ENCODE measurements around the gene BRCC3.
"Not testable (repeated sequence)": the region's sequence is repeated elsewhere in the genome, so short reads cannot be mapped to it uniquely, and the experiment has no call there.

BRCC3 gene

DNA sequence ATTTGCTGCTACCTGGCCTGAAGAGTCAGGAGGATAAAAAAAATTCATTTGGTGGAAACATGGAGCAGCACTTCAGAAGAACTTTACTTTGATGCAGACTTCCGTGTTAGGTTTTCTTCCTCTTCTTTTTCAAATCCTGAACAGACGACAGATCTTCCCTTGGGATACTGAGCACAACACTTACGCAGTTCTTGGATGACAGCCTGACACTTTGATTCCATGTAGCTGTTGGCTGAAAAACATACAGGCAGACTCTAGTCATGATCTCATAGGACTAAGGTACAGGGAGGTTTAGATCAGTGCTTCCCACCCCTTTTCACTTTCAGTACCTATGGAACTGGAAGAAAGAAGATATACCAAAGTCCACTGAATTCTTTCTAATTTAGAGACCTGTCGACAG is 9.5 kb upstream of the BRCC3 start:
- DNase-seq, result no peak

DNA sequence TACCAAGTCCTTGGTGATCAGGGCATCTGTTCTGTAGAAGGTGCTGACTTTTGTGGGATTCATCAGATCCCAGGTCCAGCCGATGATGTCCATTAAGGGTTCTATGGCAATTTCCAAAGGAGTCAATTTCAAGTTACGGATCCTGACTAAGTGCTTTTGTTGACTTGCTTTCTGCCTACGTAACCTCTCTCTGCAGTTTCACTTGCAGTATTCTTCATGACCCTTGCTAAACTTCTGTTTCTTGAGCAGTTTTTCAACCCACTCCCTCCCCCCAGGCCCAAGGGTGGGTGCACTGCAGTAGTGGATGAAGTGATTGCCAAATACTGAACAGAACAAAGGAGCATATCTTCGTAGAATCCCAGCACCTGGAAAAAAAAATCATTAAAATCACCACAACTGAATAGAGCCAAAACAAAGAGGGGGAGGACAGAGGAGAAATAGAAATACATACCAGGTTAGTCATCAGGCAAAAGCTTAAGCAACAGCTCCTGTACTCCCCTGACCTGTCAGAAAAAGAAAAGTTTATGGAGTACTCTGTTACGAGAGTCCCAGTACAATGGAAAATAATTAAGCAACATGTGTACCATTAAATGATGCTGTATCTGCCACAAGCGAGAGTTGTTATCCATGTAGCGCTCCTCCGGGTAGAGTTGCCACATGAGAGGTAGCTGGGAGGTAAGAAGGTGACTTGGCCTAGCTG is 6.1 kb upstream of the BRCC3 start:
- no peak for DNase-seq

DNA sequence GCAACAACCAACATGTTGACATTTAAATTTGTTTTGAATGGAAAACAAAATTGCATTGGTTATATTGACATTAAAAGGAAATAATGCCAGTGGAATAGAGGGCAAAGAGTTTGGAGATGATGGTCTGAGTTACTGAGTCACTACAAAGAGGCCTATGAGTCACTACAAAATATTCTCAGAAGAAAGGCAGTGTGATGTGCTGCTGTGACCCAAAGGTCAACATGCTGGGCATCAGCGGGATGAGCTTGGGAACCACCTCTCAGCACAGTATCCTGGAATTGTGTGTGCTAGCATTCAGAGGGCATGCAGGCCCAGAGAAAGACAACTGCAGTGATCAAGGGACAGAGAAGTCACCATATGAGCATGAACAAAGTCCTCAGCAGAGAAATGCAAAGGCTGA is 3.1 kb upstream of the BRCC3 start:
- no peak for DNase-seq

DNA sequence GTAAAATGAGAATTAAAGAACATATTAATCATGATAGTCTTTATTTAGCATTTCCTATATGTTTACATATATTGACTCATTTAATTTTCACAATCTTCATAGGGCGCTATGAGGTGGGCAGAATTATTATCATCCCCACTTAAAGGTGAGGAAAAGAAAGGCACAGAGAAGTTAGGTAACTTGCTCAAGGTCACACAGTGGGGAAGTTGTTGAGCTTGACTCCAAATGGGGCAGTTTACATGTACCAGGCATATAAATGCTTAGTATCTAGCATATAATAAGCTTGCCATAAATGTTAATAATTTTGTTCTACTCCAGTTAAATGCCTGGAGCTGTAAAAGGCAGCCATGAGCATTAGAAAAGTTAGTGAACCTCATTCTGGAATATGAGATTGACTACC is 1.9 kb upstream of the BRCC3 start:
- DNase-seq, result no peak

DNA sequence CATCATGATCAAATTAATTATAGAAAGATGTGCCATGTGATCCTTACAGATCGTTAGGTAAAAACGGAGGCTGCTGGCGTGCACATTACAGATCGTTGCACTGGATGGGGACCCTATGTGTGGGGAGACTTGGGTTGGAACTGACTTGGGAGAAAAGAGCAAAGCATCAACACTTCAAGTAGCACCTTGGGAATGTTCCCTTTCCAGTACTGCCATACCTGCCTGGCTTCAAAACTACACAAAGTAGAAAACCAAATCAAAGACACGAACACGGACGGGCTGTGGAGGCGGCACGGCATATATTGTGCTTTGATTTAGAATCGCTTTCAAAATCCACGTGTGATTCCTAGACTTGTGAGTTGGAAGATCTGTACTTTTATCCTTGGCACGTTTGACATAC is 1.3 kb upstream of the BRCC3 start:
- no peak for DNase-seq

DNA sequence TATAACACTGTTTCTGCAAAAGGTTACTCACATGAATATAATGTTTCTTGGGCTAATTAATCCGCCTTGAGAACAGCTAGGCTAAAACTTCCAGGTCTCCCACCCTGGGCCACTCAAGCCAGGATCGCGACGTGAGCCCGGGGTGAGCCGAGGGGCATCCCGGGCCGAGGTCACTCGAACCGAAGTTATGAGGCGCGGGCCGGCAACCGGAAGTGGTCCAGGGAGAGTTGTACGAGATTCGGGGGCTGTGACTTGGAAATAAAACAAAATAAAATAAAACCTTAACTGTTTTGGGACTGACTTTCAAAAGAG is 689 bp upstream of the BRCC3 start:
- no peak for DNase-seq

DNA sequence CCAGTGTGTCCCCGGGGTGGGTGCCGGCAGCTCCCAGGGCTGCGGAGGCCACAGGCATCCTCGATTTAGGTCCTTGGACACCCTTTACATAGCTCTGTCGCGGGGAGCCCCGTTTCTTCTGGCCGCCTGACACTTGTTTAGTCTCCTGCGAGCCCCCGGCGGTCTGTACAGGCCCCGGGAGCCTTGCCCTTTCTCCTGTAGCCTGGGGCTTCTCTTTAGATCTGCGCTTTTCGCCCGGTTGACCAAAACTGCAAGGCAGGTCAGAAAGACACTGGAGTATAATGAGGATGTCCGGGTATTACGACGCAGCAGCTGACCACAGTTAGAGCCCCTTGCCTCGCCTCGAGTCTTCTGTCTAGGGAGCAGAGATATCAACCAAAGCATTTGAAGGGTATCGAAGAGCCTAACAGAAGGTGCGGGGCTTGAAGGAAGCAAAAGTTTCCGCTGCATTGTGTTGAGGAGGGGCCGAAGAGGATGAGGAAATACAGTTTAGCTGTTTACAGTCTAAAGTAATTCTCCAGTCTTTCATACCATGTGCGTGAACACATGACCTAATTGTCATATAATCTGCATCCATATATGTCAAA is 479 bp downstream of the BRCC3 start:
- no peak for DNase-seq

DNA sequence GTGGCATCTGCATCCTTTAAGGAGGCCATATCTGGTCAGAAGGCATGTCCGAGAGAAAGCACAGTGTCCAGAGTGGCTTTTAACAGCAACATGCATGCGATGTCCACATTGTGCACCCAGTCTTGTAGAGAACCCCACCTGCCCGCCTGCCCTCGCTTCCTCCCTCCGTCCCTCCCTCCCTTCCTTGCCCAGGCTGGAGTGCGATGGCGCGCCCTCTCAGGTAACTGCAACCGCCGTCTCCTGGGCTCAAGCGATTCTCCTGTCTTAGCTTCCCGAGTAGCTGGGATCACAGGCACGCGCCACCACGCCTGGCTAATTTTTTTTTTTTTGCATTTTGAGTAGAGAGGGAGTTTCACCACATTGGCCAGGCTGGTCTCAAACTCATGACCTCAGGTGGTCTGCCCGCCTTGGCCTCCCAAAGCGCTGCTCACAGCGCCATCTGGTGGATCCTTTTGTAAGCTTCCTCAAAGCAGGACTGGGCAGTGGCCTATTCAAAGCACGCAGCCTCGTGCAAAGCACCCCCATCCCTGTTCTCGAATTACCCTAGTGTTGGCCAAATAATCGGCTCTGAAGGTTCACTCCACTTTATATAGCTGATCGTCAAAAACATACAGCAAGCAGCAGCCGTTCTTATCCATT is 15.0 kb downstream of the BRCC3 start:
- DNase-seq, result no peak

DNA sequence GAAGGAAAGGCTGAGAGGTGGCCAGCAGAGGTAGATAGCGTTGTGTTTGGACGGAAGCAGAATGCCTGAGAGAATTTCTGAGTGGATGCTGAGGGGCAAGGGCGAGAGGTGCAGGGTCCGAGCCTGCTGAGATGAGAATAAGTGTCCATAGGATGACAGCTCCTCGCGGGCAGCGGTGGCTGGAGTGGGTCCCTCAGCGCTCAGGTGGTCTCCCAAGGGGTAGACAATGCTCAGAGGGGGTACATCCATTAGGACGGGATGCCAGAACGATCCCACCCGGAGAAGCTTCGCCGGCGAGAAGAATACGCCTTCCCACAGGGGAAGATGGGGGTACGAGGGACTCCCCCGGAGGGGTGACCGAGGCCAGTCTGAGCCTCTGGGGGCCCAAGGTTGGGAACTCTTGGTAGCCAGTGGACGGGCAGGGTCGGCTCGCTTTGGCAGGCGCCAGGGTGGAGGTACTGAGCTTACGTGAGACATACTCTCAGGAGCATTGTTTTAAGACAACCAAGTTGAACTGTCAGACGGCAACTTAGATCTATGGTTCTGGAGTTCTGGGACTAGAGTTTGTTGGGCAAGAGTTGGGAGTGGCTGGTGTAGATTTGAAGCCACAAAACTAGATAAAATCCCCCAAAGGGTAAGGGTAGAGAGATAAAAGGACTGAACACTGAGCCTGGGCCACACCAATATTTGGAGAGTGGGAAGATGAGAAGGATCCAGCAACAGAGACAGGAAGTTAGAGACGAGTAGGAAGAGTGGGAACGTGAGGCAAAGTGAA is 15.8 kb downstream of the BRCC3 start:
- DNase-seq, result no peak

DNA sequence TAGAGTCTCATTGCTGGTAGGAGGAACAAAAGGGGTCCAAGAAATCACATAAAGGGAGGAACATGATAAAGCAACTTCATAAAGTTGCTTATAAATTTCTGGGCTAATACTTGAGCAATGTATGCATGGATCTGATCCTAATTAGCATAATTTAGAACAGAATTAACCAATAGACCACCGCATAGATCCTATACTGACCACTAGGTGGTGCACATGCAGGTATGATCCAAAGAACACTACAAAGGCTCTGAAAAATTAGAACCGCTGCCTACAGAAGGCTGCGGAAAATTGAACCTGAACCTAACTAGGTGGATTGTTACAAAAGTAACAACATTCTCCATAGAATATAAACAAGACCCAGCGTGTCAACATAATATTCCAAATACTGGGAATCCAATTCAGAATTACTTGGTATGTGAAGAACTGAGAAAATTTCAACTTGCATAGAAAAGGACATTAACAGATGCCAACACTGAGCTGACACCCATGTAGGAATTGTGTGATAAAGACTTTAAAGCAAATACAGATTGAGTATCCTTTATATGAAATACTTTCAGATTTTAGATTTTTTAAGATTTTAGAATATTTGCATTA is 23.3 kb downstream of the BRCC3 start:
- DNase-seq, result peak; percentile 1

DNA sequence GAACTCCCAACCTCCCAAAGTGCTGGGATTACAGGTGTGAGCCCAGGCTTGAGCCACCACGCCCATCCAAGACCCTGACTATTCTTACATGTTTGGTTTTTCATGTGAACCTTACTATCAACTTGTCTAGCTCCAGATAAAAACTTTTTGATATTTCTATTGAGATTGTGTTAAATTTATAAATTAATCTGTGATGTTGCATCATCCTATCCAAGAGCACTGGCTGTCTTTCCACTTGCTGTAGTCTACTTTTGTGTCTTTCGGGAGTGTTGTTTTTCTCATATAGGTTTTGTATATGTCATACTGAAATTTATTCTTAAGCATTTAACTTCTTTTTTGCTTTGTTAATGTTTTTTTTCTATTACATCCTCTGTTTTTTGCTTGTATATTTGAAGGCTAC is 34.6 kb downstream of the BRCC3 start:
- DNase-seq, result no peak

DNA sequence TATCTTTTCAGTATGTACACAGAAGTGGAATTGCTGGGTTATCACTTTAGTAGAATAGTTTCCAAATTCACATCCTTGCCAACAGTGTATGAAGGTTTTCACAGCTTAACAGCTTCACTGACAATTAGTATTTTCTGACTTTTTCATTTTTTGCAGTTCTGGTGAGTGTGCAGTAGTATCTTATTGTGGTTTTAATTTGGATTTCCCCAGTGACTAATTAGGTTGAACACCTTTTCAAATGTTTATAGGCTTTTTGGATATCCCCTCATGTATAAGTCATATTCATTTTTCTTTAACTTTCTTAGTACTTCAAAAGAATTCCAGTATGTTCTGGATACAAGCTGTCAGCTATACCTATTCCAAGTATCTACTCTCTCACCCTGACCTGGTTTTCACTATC is 37.1 kb downstream of the BRCC3 start:
- DNase-seq, result no peak

DNA sequence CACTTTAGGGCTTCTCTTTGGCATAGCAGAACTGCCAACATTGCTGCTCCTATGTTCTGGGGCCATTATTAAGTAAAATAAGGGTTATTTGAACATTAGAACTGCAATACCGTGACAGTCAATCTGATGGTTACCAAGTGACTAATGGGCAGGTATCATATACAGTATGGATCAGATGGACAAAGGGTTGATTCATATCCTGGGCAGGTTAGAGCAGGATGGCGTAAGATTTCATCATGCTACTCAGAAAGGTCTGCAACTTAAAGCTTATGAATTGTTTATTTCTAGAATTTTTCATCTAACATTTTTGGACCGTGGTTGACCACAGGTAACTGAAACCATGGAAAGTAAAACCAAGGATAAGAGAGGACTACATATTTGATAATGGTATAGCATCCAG is 40.9 kb downstream of the BRCC3 start:
- DNase-seq, result no peak

DNA sequence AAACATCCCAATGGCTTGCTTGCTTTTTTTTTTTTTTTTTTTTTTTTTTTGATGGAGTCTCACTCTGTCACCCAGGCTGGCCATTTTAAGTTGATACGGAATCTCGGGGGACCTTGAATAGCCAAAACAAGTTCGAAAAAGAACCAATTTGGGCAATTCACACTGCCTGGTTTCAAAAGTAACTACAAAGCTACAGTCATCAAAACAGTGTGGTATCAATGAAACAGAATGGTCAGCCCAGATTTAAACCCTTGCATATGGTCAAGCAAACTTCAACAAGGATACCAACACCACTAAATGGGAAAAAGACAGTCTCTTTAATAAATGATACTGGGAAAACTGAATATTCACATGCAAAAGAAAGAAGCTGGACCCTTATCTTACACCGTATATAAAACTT is 41.8 kb downstream of the BRCC3 start:
- DNase-seq, result no peak

DNA sequence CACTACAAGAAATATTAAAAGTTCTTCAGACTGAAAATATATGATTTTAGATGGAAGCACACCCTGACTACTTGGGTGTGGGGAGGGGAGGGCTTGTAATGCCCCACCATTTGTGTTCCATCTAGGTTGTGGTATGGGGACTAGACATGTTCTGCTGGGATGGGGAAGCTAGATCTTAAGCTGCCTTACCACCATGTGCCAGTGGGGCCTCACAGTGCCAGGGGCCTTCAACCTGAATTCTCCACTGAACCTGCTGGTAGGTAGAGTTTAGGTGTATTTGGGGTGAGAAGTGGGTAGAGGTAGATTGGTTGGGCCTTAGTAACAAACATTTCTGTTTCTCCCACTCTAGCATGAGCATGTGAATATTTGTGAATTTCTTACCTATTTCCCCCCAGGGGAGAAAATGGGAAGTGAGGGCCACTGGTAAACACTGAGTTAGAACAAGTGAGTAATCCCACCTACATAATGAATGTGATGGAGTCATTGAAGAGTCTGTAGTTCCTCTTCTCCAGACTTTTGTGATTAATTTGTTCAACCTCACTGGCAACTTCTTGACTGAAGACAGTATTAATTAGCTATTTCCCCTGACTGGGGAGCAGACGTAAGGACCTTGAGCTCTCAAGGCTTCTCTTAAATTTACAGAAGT is 44.0 kb downstream of the BRCC3 start:
- no peak for DNase-seq

DNA sequence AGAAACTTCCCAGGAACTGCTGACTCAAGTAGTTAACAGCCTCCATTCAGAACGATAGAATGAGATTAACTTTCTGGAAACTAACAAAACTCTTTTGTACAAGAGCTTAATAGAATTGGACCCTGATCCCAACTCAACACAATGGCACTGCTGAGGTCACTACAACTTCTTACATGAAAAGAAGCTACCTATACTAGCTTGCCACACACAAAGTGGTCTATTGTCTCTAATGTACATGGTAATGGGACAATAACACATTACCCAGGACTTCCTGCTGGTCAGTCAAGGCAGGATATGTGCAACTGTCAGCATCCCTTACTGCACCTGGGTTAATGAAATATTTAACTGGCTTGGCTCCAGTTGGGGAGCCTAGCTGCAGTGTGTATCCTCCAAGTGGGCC is 56.2 kb downstream of the BRCC3 start:
- no peak for DNase-seq

DNA sequence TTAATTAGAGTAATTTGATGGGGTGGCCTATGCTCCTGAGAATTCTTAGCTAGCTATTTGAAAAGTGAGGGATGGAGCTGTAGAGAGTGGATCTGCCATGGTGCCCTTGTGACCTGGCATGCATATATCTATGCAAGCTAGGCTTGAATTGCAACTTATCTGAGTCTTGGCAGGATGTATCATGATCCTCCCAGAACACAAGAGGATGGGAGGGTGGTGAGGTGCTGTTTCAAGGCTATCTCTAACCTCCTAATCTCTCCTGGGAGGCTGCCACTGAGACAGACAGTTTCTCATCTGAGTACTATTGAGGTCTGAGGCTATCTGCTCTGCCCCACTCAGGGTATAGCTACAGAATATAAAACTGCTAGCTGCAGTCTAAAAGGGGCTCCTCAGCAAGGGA is 56.6 kb downstream of the BRCC3 start:
- no peak for DNase-seq

DNA sequence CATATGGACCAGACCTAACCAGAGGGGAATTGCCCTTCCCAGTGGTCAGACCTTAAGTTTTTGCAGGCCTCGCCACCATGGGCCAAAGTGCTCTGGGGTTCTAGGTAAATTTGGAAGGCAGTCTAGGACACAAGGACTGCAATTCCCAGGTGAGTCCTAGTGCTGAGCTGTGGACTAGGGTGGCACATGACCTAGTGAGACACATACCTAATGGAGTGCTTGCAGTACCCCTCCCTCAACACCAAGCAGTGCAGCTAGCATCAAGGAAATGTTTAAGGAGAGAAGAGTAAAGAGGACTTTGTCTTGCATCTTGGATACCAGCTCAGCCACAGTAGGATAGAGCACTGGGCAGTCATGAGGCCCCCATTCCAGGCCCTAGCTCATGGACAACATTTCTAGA is 60.8 kb downstream of the BRCC3 start:
- DNase-seq, result no peak

DNA sequence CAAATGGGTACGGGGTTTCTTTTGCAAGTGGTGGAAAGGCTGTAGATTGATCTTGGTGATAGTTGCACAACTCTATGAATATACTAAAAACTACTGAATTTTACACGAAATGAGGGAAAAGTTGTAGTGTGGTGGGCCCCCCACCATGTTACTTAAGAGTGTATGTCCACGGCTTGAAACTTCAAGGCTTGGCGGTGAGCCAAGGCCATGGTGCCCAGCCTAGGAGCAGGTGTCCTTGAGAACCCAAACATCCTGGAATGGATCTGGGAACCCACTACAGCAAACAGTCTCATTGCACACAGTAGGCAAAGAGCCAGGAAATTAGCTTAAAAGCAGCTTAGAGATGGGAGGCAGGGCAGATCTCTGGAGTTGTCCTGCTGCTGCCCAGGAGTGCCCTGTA is 62.9 kb downstream of the BRCC3 start:
- no peak for DNase-seq

DNA sequence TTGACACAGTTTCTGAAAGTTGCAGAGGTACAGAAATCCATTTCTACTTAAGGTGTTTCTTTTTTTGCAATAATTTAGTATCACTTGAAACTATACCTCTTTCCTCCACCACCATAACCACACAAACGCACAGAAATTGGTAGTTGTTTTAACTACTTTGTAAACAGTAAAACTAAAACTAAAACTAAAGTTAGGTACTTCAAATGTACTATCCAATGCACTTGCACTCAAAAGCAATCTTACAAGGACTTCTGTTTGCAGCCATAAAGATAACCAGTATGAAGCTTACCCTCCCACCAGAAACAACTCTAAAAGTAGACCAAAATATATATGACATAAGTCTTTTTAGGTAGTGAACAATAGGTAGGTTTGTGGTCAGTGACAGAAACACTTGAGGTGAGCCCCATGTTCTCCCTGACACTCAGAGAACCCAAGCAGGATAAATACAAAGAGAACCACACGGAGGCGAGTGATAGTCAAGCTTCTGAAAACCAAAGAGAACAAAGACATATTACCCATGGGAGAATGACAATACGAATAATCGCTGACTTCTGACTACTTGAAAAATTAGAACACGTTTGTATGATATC is 72.7 kb downstream of the BRCC3 start:
- DNase-seq, result no peak

DNA sequence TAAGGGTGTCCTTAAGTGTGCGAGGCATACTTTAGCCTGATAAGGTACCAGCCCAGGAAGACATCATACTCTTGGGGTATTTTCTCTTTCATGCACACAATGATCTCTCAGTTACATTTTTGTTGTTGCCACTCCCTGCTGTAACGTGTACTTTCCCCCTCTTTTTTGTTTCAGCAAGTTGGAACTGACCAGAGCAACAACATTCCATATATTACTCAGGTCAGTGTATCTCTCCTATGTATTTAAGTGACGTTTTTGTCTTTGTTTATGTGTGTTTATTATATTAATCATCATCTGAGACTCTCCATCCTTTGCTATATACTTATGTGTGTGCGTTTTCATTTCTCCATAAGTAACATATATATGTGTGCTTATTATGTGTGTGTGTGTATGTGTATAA is 73.6 kb downstream of the BRCC3 start:
- no peak for DNase-seq

DNA sequence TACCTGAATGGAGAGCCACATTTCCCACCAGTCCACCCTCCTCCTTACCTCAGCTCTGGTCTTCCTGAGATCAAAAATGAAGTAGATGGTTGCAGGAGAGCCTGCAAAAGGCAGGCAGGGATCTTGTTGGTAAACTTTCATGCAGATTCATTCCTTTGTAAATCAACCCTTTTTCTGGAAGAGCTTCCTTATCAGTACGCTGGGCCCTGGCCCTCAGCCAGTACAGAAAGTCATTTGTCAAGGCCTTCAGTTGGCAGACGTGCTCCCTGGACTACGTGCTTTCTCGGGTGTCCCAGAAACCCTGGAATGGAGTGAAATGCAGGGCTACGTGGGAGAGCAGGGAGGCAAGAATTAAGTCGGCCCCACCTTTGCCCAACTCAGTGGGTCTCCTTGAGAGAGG is 76.3 kb downstream of the BRCC3 start:
- not testable (repeated sequence) for DNase-seq

DNA sequence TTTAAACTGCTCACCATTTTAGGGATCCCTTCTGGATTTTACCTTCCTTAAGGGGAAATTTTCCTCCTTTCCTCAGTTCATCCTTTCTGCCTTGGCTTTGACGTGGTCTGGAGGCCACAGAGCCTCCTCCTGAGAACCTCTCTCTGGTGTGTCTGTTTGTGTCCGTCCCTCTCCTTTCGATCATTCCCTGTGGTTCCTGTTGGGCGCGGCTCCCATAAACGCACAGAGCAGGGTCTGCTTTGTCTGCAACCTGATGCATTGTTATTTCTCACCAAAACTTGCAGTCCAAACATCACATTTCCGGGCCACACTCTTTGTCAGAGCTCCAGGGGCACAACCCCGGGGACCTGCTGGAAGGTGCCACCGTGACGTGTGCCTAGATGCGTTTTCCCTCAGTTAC is 76.9 kb downstream of the BRCC3 start:
- DNase-seq, result not testable (repeated sequence)

All from midbrain (tissue), 1 donor.